ENCODE results near the gene CINP.

DNA sequence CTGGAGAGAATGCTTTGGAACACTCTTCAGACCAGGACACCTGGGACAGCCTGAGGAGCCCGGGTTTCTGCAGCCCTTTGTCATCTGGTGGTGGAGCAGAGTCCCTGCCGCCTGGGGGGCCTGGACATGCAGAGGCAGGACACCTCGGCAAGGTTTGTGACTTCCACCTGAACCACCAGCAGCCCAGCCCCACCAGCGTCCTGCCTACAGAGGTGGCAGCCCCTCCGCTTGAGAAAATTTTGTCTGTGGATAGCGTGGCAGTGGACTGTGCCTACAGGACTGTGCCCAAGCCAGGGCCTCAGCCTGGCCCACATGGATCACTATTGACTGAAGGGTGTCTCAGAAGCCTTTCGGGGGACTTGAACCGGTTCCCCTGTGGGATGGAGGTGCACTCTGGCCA, 21.1 kb downstream of the CINP start:
- TF ChIP-seq CTCF (IDR thresholded peaks at IDR 0.05) (no peak), POLR2A (IDR thresholded peaks at IDR 0.05) (no peak)
